ENCODE measurements around the gene EFHD2.
"Not testable (repeated sequence)": the region's sequence is repeated elsewhere in the genome, so short reads cannot be mapped to it uniquely, and the experiment has no call there.

EFHD2 gene

GRCh38 chr1:15426492-15427279, 17.0 kb downstream of the EFHD2 start:
- peak; percentile 73 for DNase-seq (ENCODE audit: low read depth)
- TF ChIP-seq MYC (IDR thresholded peaks at IDR 0.05; ENCODE audit: low read depth, low read length) (no peak), MAX (IDR thresholded peaks at IDR 0.05; ENCODE audit: low read depth, low read length) (0 out of 2 replicates have a peak, but pooled peaks have one; percentile 15)
- H3K4me3 ChIP-seq (ENCODE audit: low read depth, low read length) = no peak overlapping the region

GRCh38 chr1:15427280-15427666, 17.6 kb downstream of the EFHD2 start:
- TF ChIP-seq MAX (IDR thresholded peaks at IDR 0.05; ENCODE audit: low read depth, low read length) (no peak), MYC (IDR thresholded peaks at IDR 0.05; ENCODE audit: low read depth, low read length) (no peak), CTCF (IDR thresholded peaks at IDR 0.05; ENCODE audit: low read depth, low read length) (no peak), POLR2A (IDR thresholded peaks at IDR 0.05; ENCODE audit: extremely low read depth, insufficient read length) (no peak)
- no peak overlapping the region for H3K4me3 ChIP-seq (ENCODE audit: low read depth, low read length)
- no peak for DNase-seq (ENCODE audit: low read depth)

GRCh38 chr1:15428252-15428651, 18.6 kb downstream of the EFHD2 start:
- H3K4me3 ChIP-seq (ENCODE audit: low read depth, low read length); DNase-seq (ENCODE audit: low read depth): not testable (repeated sequence)

GRCh38 chr1:15428815-15429435, 19.2 kb downstream of the EFHD2 start:
- no peak overlapping the region for H3K4me3 ChIP-seq (ENCODE audit: low read depth, low read length)
- no peak for DNase-seq (ENCODE audit: low read depth)
- no peak for TF ChIP-seq POLR2A (IDR thresholded peaks at IDR 0.05; ENCODE audit: extremely low read depth, insufficient read length)

GRCh38 chr1:15429701-15430149, 20.0 kb downstream of the EFHD2 start:
- H3K4me3 ChIP-seq (ENCODE audit: low read depth, low read length) = no peak overlapping the region
- peak; percentile 53 for DNase-seq (ENCODE audit: low read depth)
- TF ChIP-seq CTCF (IDR thresholded peaks at IDR 0.05; ENCODE audit: low read depth, low read length) = no peak

DNA sequence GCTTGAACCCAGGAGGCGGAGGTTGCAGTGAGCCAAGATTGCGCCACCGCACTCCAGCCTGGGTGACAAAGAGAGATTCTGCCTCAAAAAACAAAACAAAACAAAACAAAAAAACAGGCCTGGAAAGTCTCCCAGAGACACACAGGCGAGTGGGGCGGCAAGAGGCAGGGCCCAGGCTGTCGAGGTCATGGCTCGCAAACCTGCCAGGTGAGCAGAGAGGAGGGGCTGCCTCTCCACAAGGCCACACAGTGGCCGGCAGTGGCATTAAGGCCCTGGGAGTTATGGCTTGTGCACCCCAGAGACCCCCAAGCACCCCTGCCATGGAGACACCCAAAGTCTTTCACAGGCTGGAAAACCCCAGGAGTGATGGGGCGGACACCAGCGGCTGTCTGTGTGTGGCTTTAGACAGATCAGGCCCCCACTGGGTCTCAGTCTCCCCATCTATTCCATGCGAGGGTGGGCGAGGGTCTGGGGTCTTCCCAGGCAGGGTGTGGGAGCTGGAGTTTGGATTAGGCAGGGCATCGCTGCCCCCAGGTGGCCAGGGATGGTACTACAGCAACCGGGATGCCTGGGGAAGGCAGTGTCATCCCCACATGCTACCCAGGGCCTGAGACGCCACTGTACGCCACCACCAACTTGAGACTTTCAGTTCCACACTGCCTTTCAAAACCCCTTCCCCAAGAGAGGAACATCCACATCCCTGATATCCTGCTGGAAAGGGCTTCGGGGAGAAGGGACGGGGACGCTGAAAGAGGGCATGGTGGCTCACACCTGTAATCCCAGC, 21.3 kb downstream of the EFHD2 start:
- no peak overlapping the region for H3K4me3 ChIP-seq (ENCODE audit: low read depth, low read length)
- peak; percentile 62 for DNase-seq (ENCODE audit: low read depth)
- no peak for TF ChIP-seq MAX (IDR thresholded peaks at IDR 0.05; ENCODE audit: low read depth, low read length)
- TF ChIP-seq POLR2A (IDR thresholded peaks at IDR 0.05; ENCODE audit: extremely low read depth, insufficient read length) = no peak
- TF ChIP-seq CTCF (IDR thresholded peaks at IDR 0.05; ENCODE audit: low read depth, low read length) = peak; percentile 92

DNA sequence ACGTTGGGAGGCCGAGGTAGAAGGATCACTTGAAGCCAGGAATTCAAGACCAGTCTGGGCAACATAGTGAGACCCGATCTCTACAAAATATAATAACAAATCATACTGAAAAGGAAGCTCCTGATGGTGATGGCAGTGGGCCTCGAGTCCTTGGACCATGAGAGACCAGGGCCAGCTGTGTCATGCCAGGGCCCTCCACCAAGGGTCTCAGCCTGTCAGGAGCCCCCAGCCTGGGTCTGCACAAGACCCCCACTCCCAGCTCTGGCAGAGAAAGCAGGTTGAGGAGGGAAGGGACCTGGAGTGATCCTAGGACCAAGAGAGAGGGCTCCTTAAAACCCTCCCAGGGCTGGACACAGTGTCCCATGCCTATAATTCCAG, 21.9 kb downstream of the EFHD2 start:
- no peak overlapping the region for H3K4me3 ChIP-seq (ENCODE audit: low read depth, low read length)
- TF ChIP-seq MAX (IDR thresholded peaks at IDR 0.05; ENCODE audit: low read depth, low read length) (no peak), POLR2A (IDR thresholded peaks at IDR 0.05; ENCODE audit: extremely low read depth, insufficient read length) (no peak), MYC (IDR thresholded peaks at IDR 0.05; ENCODE audit: low read depth, low read length) (no peak), CTCF (IDR thresholded peaks at IDR 0.05; ENCODE audit: low read depth, low read length) (no peak)
- no peak for DNase-seq (ENCODE audit: low read depth)
